M059J (cell line): ENCODE results near the gene SYT11. TPM values are rescaled to one million over a fixed set of nuclear protein-coding genes. Genes with fewer than 3 reads are reported as not detected.

Experiments used
- total RNA-seq: library from RNA; depleted of rRNA; stranded (reverse); fragments of >200 nt; shearing (Covaris generic); gene quantifications from 2 replicates; pipeline ENCODE4 v1.2.3, GENCODE V29; 2014; rRNA removed

SYT11 gene
- total RNA-seq, 1 experiment from 2014 or later: 15.8 TPM

Other genes starting within 250 kb of the SYT11 start
- 10.9 and 21.0 TPM in 2 replicates for gene MSTO1, start 249.3 kb upstream of the SYT11 start, total RNA-seq
- 61.5 and 63.1 TPM in 2 replicates for gene YY1AP1, start 170.8 kb upstream of the SYT11 start, total RNA-seq
- 116 and 197 TPM in 2 replicates for gene DAP3, start 170.5 kb upstream of the SYT11 start, total RNA-seq
- gene GON4L, start 2.4 kb upstream of the SYT11 start, total RNA-seq: 12.0 and 22.0 TPM in 2 replicates
- 53.9 and 64.3 TPM in 2 replicates for gene RIT1, start 51.8 kb downstream of the SYT11 start, total RNA-seq
- gene KHDC4, start 74.8 kb downstream of the SYT11 start, total RNA-seq: 24.1 and 30.7 TPM in 2 replicates
- not detected in 2 replicates for gene RXFP4, start 82.1 kb downstream of the SYT11 start, total RNA-seq
- gene ARHGEF2, start 119.0 kb downstream of the SYT11 start, total RNA-seq: 47.3 and 51.6 TPM in 2 replicates
- gene SSR2, start 161.4 kb downstream of the SYT11 start, total RNA-seq: 1,065 and 1,666 TPM in 2 replicates
- 18.8 and 26.5 TPM in 2 replicates for gene UBQLN4, start 194.2 kb downstream of the SYT11 start, total RNA-seq
- gene LAMTOR2, start 195.2 kb downstream of the SYT11 start, total RNA-seq: 41.7 and 60.2 TPM in 2 replicates
- not detected in 2 replicates for gene RAB25, start 201.6 kb downstream of the SYT11 start, total RNA-seq
- gene MEX3A, start 222.9 kb downstream of the SYT11 start, total RNA-seq: 2.5 and 3.2 TPM in 2 replicates